ENCODE results near the gene KHNYN.

- TF ChIP-seq CTCF (conservative IDR thresholded peaks at IDR 0.05; ENCODE audit: low read length) (no peak), EZH2phosphoT487 (IDR thresholded peaks at IDR 0.05; ENCODE audit: borderline replicate concordance) (no peak)
These were observed 11.0 kb downstream of the KHNYN start for GRCh38 chr14:24440606-24441399.
